Measurements from ENCODE around the gene BTRC. TPM values are rescaled to one million over a fixed set of nuclear protein-coding genes. Genes with fewer than 3 reads are reported as not detected.

Gene BTRC
- total RNA-seq, 1 donor from 2014 or later, result 19.0 TPM

DNA sequence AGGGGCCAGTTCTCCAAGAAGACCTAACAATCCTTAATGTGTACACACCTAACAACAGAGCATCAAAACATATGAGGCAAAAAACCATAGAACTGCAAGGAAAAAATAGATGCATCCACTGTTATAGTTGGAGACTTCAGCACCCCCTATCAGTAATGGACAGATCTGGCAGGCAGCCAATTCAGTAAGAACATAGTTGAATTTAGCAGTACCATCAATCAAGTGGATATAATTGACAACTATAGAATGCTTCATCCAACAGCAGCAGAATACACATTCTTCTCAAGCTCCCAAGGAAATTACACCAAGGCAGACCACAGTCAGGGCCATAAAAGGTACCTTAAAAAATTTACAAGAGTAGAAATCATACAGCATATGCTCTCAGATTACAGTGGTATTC, 191.9 kb downstream of the BTRC start:
- no peak for ATAC-seq

DNA sequence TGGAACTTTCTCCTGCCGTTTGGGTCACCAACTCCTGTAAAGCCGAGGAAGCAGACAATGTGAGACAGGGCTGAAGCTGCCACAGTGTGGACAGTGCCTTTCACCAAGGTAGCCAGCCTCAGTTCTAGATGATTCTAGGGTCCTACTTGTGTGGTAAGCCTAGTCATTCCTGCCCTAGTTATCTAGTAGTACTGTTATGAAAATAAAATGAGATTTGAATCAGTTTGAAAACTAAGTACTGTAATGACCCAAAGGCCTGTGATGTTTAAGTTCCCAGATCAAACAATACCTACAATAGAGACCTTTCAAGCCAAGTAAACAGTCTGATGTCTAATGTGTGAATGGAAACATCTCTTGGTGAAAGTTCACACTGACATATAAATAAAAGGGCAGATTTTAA, 197.0 kb downstream of the BTRC start:
- no peak for ATAC-seq

DNA sequence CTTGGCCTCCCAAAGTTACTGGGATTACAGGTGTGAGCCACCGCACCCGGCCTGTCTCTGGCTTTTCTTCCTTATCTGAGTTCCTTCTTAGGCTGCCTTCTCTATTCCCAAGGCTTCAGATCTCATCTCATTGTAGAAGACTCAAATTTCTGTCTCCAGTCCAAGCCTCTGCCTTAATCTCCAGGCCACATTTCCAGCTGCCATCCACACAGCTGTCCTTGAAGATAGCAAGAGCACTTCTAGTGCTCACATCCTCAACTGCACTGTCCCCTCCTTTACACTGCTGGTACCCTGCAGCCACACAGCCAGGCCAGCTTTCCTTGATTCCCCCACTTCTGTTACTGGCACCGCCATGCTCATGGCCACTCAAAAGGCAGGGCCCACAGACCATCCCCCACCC, 198.5 kb downstream of the BTRC start:
- ATAC-seq, result no peak

DNA sequence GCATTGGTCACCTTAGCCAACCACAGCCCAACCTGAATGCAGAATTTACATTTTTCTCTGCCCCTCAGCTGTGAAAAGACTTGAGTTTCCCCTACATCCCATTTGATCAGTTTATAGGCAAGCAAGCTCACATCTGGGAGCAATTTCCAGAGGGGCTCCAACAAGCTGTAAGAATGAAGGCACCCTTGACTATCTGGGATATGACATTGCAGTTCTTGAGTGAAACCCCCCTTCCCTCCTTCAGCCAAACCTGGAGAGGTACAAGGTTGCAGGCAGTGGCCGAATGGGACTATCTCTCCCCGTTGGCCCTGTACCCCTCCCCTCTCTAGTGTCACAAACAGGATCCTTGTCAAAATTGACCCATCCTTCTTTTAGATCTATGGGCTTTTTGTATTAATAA, 203.6 kb downstream of the BTRC start:
- ATAC-seq, result no peak

DNA sequence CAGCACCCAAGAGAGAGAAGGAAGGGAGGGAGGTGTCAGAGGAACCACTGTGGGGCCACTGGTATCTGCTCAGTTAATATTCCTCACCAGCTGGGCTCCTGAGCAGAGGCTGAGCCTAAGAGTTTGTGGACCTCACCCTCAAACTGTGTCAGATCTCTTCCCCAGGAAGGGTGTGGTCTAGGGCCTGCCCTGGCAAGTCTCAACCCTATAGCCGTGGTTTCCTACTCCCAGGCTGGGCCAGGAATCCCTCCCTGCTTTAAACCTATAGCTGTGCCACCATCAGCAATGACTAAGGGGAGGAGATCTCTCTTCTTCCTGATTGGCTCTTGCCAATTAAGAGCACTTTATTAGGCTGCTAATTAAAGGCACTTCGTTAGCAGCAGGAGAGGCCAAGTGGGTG, 204.2 kb downstream of the BTRC start:
- ATAC-seq, result peak; percentile 97

DNA sequence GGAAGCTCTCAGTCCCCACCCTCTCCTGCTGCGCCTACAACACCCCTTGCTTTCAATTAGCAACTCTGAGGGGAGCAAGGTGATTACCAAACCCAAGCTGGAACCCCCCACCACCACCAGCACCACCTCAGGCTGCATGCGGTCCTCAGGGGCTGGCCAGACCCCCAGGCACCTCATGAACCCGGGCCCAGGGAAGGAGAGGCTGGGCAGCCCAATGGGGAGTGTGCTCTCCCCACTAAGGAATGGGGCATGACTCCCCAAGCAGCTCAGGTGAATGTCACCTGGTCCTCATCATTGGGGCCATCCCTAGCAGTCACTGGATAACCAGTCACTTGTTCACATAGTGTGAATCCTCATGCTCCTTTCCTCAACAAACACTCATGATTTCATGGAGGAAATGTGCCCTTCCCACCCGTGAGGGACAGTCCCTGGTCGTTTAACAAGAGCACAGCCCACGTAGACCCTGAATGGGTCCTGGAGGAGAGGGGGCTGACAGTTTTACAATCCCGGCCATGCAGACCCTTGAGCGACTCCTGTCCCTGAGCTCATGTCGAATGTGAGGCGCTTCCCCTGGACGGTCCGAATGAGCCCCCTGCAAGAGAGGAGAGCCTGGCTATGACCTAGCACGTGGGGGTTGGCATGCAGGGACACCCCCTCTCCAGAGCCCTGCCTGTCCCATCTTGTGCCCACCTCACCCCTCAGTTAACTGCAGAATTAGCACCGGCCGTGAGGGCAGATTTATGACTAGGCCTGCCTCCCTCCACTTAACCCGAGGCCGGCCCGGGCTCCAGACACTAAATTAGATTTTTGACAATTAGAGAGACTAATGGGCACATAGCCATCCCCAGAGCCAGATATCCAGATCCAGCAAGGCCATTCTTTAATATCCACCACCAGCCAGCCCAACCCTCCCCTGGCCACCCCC, 205.0 kb downstream of the BTRC start:
- ATAC-seq, result no peak

DNA sequence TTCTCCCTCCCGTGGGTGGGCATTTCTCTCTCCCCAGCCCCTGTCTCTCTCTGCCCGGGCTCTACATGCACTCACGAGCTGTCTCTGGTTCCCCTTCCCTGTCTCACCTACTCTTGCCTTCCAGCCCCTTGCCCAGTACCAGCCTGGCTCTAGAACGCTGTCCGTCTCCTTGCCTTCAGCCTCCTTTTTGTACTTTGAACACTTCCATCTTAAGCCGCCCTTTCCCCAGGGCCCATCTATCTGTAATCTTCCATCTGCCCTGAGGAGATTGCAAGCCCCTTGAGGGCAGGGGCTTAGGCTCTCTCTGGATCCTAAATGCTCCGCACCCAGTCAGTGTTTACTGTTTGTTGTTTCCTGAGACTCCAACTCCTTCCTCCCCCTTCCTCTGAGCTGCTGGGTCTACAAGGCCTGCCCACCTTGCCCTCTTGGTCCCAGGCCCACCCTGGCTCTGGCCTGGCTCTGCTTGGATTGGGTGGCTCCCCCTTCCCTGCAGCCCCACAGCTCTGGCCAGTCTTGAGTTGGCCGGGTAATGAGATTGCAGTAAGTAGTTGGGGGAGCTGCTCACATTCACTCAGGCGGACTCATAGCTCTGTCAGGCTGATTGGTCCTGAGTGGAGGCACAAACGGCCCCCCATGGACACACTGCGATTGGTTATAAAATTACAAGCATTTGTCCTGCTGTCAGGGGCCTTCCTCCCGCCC, 205.8 kb downstream of the BTRC start:
- no peak for ATAC-seq

DNA sequence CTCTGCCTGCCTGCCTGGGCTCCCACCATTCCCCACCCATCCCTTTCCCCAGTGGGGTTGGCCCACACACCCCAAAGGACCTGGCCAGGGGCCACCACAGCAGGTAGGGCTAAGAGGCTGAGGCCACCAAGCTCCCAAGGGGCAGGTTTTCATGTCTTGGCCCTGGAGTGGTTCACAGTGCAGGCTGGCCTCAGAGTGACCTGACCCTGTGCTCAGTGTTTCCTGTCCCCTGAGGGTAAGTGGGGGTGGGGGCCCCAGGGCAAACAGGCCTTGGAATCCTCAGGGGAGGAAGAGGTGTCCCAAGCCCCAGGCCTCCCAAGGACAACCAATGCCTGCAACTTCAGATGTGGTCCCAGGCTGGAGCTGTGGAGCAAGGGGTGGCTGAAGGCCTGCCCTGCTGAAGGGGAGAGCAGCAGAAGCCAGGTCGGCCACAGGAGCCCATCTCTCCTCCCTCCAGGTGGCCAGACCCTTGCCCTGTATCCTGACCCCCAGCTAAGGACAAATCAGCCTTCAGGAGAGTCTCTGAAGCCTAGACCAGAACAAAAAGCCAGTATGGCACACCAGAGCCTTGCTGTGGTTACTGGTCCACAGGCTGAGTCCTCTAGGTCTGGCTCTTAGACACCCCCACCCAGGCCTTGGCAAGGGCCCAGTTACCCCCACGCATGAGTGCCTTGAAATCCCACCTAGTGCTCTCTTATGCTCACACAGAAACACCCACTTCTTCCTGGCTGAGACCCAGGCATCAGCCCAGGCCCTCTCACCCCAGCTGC, 206.5 kb downstream of the BTRC start:
- ATAC-seq, result no peak

DNA sequence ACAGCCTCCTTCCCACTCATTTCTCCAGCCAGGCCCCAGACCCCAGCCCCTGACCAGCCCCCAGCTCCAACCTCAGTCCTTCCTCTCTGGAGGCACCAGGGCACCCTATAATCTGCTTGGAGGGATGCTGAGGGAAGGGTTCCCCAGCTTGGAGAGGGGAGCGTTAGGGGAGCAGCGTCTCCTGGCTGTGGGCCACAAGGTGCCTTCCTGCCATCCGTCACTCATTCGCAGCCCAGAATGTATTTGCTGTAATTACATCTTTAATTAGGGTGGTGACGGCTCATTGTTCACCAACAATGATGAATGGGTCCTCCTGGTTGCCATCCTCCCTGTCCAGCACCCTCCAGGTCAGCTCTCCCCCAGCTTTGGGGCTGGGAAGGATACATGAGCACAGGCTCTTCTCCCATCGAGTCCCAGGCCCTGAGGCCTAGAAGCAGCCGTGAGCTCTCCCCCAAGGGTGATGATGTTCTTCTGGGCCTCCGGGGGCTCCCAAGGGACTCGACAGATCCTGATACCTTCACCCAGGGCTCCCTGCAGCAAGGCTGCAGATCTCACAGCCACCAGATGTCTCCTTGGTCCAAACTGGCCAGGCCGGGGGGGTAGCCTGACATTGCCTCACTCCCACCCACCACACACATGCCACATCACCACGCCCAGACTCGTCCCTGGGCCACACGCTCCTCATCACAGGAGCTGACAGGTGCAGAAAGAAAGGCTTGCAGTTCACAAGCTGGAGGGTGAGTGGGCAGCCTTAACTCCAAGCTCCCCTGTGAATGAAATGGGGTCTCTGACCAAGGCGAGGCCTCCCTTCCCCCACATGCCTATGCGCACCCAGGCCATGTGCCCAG, 207.3 kb downstream of the BTRC start:
- no peak for ATAC-seq

DNA sequence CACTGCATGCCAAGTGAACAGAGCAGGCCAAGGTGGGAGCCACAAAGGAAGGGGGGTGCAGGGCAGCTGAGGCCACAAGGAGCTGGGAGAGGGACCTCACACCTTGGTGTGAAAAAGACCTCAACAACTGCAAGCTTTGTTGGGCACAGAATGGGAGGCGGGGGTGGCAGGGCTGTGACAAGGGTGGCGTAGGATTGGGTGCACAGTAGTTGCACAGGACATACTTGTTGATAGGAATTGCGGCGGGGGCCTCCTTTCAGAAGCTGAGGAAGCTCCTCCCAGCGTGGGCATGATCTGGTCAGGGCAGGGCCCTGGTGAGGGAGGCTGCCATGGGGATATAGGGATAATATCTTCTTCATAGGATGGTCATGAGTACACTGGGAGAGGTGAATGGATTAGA, 208.3 kb downstream of the BTRC start:
- ATAC-seq, result no peak

DNA sequence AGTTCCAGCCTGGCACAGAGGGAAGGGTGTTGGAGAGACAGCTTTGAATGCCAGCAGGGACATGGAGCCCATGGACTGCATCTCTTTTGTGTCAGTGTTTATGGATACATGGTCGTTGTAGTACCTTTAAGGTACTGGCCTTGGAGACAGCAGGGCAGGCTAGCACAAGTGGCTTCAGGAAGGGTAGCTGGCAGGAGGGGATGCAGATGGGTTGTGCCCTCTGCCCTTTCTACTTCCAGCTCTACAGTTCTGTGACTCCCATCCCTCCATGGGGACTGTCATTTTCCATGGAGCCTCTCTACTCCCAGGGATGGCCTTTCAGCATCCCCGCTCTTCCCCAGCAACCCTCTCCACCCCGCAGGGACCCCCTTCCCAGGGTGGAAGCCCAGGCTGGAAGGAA, 209.0 kb downstream of the BTRC start:
- ATAC-seq, result no peak

DNA sequence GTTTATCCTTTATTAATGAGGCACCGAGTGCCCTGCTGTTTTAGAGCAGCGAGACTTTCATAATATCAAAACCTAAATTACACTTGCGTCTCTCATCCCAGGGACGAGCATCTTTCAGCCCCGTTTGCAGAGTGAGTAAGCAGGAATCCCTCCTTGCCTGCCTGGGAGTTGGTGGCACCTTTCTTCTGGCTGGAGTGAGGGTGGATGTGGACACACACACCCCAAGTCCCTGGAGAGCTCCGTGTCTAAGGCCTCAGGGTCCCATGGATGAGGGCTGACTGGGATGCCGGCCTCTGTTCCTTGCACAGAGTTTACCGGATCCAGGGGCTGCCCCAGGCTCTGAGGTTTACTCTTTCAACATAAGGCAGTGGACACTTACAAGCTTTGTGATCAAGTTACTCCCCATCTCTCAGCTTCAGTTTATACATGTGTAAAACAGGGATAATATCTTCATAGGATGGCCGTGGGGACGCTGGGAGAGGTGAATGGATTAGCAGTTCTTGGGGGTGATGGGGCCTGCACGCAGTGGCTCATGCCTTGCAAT, 209.6 kb downstream of the BTRC start:
- no peak for ATAC-seq

DNA sequence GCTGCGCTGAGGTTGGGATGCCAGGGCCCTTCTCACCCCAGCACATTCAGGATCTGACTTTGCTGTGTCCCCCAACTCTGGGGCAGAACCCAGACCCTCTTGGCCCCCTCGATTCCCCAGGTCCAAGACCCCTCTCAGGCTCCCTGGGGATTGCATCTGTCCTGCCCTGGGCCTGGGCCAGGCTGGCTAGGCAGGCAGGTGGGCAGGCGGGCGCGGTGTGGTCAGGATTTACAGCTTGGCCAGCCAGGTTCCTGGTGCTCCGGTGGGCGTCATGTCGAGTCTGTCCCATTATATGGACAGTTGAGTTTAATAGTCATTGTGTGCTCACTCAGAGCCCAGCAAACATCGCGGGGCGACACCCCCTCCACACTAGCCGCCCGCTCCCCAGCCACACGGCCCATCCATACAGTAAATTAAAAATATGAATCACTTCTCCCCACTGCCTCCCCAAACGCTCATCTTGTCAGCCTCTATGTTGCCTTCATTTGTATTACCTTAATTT, 210.6 kb downstream of the BTRC start:
- no peak for ATAC-seq

DNA sequence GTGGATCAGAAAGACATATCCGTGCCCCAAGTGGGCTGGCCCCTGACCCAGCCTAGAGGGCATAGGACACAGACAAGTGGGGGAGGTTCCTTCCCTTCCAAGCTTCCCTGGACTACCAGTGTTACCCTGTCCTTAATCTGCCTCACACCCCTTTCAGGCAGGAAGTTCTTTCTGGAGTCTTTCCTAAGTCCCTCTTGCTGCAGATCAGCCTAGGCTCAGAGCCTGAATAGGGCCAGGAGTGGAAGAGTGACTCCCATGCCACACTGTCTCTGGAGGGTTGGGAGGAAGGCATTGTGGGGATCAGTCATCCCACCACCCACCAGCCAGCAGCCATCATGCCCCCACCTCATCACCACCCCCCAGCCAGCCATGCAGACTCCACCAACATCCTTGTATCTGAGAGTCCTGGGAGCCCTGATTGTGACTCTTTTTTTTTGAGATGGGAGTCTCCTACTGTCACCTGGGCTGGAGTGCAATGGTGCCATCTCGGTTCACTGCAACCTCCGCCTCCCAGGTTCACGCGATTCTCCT, 211.5 kb downstream of the BTRC start:
- no peak for ATAC-seq

DNA sequence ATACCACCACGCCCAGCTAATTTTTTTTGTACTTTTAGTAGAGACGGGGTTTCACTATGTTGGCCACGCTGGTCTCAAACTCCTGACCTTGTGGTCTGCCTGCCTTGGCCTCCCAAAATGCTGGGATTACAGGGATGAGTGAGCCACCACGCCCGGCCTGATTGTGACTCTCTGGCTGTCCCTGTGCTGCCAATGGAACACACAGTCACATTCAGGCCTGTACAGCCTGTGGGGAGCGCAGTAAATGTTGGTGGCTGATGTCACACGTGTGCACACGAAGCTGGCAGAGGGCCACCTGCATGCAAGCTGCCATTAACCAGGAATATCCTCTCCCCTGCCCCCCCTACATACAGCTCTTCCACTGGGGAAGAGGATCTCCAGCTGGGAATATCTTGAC, 212.0 kb downstream of the BTRC start:
- no peak for ATAC-seq

DNA sequence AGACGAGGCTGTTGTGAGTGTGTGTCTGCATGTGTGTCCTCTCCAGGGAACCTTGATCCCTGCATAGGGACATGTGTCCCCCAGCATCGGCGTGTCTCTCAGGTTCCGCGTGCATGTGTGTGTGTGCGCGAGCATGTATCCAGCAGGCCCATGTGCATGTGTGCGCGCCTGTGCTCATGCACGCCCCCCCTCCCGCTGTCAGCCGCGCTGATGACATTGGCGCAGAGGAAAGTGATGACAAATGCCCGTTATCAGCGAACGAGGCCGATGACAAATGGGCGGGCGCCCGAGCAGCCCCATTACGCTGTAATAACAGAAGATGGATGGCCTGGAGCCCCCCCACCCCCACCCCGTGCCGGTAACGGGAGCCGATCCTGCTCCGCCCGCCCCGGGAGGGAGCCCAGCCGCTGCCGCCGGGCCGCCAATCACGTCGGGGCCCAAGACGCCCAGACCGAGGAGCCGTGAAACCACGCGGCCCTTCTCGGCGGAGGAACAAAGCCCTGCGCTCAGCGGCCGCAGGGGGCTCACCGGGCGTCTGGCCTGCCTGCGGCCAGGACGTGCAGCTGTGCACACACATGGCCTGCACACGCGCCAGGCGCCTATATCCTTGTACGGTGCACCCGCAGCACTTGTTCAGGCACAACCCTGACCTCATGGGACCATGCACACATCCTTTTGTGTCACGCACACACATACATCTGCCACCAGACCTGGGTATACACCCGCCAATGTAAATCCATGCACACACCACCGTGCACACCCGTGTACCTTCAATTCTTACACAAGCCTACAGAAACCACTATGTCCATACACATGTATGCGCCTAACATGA, 212.6 kb downstream of the BTRC start:
- ATAC-seq, result no peak

DNA sequence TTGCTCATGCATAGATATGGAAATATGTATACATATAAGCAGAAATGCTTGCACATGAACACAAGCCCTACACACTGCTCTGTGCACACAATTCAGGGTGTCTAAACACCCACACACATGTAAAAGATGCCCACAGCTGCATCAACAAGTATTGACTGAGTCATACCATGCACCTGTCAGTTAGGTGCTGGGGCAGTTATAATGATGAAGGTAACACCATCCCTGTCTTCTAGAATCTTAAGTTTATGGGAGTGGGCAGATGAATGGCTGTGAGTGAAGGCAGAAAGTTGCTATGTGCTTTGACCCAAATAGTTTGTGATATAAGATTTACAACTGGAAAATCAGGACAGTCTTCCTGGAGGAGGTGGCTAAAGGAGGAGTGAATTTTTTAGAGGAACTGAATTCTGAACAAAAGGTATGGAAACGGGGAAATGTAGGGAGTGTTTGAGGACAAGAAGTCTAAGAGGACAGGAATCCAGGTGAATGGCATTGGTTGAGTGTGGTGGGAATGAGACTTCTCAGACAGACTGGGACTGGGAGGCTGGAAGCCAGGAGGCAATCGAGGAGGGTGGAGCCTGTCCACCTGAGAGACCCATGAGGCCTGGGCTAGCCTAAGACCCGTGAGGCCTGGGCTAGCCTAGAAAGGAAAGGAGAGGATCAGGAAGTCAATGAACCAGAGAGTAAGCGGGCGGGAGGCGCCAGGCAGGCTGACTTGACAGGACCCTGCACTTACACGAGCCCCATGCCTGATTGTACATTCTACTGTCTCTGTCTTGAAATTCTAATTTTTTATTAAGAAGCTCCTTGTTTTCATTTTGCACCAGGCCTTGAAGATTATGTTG, 213.4 kb downstream of the BTRC start:
- ATAC-seq, result no peak

DNA sequence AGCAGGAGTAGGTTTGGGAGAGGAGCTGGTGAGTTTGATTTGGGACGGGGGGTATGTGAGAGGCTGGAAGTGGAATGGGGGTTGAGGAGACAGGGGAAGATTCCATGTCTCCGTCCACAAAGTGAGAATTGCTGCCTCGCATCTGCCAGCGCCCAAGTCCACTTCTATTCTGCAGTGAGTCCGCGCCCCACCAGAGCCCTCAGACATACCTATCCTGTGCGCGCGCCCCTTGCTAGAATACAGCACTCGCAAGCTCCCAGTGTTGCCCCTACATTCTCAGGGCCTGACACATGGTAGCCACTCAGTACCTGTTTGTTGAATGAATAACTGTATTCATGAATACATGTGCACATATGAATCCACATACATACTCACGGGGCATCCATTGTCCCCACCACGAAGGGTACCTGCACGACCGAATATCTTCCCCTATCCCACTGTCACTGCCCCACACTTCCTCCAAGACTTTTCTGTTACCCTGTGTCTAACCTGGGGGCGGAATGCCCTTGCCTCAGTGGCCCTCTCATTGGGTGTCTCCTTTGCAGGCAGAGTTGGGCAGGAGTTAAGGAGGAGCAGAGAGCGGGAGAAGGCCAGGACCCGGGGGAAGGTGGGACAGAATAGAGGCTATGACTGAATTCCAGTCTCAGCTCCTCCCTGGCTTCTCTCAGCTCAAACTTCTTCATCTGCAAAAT, 214.2 kb downstream of the BTRC start:
- ATAC-seq, result no peak

DNA sequence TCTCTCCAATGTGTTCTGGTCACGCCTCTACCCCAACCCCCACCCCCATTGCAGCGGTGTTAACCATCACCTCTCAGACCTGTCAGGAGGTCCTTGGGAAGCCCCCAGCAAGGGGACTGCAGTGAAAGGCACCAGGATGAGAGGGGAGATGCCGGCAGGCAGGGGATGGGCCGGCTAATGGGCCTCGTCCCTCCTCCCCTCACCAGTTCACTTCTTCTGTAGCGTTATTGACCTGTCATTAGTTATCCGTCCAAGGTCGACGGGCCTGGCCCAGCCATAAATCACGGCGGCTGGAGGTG, 215.3 kb downstream of the BTRC start:
- no peak for ATAC-seq
